ENCODE measurements around the gene LRFN4. TPM values are rescaled to one million over a fixed set of nuclear protein-coding genes. Genes with fewer than 3 reads are reported as not detected.

The LRFN4 gene
- total and polyA plus RNA-seq, 2 donors (not counting 3 experiments of a cell fraction or from before 2014, with no cell fraction given), result 22.3 to 37.4 TPM

GRCh38 chr11:66877588-66878385 is 20.9 kb downstream of the LRFN4 start:
- DNase-seq (ENCODE audit: low read depth, low spot score) (no peak), FAIRE-seq (no peak)
- intact Hi-C loops (cut with micrococcal nuclease) (no loop called here), dilution Hi-C loops (cut with MboI; ENCODE audit: extremely low pct_ligation_motif_present, low sequenced_read_pairs) (no loop called here)
- ChIA-PET CTCF (no interaction called here), POLR2A (no interaction called here)
- Histone ChIP-seq H3K9me3 (replicated peaks; ENCODE audit: control insufficient read depth, insufficient read depth, low read length) (no peaks in the 10 kb centered on the region), H2AFZ (ENCODE audit: low read depth, low read length) (no peak overlapping the region), H4K20me1 (replicated peaks; ENCODE audit: control insufficient read depth, extremely low read depth, insufficient read depth, low read length) (no peaks in the 10 kb centered on the region), H3K4me2 (ENCODE audit: insufficient read depth, low read length) (no peak overlapping the region), H3K4me3 (replicated peaks in 1 of 3; ENCODE audit: insufficient read depth in 1 of 3, low read depth in 1 of 3, low read length in 3 of 3) (no peak overlapping the region), H3K4me1 (ENCODE audit: control insufficient read depth, extremely low read depth, insufficient read depth, low read length) (peaks cover 5% of the 10 kb centered on the region), H3K27ac (ENCODE audit: insufficient read depth, low read depth, low read length) (no peak overlapping the region), H3K79me2 (ENCODE audit: control insufficient read depth, insufficient read depth, low read length) (no peaks in the 10 kb centered on the region), H3K27me3 (ENCODE audit: control insufficient read depth in 2 of 2, insufficient read depth in 2 of 2, low read length in 2 of 2) (no peaks in the 10 kb centered on the region), H3K9me1 (replicated peaks; ENCODE audit: control insufficient read depth, extremely low read depth, insufficient read depth, low read length) (no peaks in the 10 kb centered on the region), H3K9ac (replicated peaks; ENCODE audit: extremely low read depth, insufficient read depth, low read length) (no peak overlapping the region), H3K36me3 (ENCODE audit: control insufficient read depth in 2 of 2, extremely low read depth in 1 of 2, insufficient read depth in 2 of 2, low read length in 2 of 2) (no peaks in the 10 kb centered on the region)
- BruUV-seq (replicated peaks), result no TSS peak
- TF ChIP-seq POLR2AphosphoS5 (IDR thresholded peaks at IDR 0.05; ENCODE audit: insufficient read depth, low read depth, low read length) (no peak), EZH2 (IDR thresholded peaks at IDR 0.05; ENCODE audit: borderline replicate concordance, low read depth, low read length, severe bottlenecking) (no peak), GATA2 (IDR thresholded peaks at IDR 0.05; ENCODE audit: insufficient read depth, insufficient read length, low read depth, low read length) (no peak), CTCF (IDR thresholded peaks at IDR 0.05; ENCODE audit: extremely low read depth in 1 of 2, insufficient read depth in 1 of 2, low read depth in 1 of 2, low read length in 2 of 2) (no peak), FOS (IDR thresholded peaks at IDR 0.05; ENCODE audit: borderline replicate concordance, insufficient read depth, low read length) (no peak), JUN (IDR thresholded peaks at IDR 0.05; ENCODE audit: borderline replicate concordance, insufficient read depth, insufficient read length, low read depth) (no peak), POLR2A (IDR thresholded peaks at IDR 0.05; ENCODE audit: low read depth, low read length) (no peak), MYC (IDR thresholded peaks at IDR 0.05; ENCODE audit: low read depth, low read length) (no peak)
- TF ChIP-seq, protein P1, sequence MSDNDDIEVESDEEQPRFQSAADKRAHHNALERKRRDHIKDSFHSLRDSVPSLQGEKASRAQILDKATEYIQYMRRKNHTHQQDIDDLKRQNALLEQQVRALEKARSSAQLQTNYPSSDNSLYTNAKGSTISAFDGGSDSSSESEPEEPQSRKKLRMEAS (IDR thresholded peaks at IDR 0.05; ENCODE audit: insufficient read depth, insufficient read length), result no peak
